ENCODE data around the gene GET4.
A peak's percentile ranks its signal among the peaks of the same experiment; 100 is the strongest.
"Not testable (repeated sequence)": the region's sequence is repeated elsewhere in the genome, so short reads cannot be mapped to it uniquely, and the experiment has no call there.

Gene GET4

DNA sequence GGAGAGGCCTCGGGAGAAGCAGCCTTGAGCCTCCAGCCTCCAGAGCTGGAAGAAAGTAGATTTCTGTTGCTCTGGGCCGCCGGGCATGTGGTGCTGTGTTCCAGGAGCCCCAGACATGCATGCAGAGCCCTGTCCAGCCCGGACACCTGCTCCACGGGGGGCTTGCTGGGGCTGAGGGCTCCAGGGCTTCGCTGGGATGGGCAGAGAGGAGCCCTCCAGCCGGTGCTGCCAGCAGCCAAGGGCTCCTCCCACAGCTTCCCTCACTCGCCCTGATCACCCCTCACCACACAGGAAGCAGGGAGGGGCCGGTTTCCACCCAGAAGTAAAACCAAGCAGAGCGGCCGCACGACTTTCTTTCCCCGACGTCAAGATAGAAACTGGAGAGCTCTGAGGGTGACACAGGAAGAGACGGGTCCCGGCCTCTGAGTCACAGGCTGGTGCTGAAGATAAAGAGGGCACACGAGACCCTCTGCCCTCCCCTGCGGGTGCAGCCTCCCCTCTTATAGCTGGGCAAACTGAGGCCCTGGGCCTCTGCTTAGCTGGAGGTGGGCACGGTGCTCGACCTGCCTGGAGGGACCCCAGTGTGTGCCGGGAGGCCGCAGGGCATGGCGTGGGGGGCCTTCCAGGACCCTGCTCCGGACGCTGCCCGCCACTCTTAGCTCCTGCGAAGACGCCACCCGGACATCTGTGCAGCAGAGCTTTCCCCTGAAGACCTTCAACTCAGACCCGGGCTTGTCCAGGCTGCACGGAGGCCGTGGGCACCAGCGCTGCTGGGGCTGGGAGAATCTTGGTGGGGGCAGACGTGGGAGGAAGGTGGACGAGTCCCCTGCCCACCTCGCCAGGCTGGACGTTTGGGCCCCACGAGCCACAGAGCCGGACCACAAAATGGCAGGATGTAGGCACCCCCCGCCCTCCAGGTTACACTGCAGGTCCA is 47.0 kb downstream of the GET4 start:
- H3K4me3 ChIP-seq (ENCODE audit: low read depth, low read length) = peak overlapping the region; percentile 73
- TF ChIP-seq, protein P1, sequence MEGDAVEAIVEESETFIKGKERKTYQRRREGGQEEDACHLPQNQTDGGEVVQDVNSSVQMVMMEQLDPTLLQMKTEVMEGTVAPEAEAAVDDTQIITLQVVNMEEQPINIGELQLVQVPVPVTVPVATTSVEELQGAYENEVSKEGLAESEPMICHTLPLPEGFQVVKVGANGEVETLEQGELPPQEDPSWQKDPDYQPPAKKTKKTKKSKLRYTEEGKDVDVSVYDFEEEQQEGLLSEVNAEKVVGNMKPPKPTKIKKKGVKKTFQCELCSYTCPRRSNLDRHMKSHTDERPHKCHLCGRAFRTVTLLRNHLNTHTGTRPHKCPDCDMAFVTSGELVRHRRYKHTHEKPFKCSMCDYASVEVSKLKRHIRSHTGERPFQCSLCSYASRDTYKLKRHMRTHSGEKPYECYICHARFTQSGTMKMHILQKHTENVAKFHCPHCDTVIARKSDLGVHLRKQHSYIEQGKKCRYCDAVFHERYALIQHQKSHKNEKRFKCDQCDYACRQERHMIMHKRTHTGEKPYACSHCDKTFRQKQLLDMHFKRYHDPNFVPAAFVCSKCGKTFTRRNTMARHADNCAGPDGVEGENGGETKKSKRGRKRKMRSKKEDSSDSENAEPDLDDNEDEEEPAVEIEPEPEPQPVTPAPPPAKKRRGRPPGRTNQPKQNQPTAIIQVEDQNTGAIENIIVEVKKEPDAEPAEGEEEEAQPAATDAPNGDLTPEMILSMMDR (IDR thresholded peaks at IDR 0.05; ENCODE audit: low read depth, low read length, missing control alignments) = no peak
- DNase-seq (ENCODE audit: low read depth) = peak; percentile 84

DNA sequence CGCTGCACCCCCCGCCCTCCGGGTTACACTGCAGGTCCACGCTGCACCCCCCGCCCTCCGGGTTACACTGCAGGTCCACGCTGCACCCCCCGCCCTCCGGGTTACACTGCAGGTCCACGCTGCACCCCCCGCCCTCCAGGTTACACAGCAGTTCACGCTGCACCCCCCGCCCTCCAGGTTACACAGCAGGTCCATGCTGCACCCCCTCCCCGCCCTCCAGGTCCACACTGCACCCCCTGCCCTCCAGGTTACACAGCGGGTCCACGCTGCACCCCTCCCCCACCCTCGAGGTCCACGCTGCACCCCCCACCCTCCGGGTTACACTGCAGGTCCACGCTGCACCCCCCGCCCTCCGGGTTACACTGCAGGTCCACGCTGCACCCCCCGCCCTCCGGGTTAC is 47.7 kb downstream of the GET4 start:
- DNase-seq (ENCODE audit: low read depth) = not testable (repeated sequence)
- peak overlapping the region; percentile 73 for H3K4me3 ChIP-seq (ENCODE audit: low read depth, low read length)

DNA sequence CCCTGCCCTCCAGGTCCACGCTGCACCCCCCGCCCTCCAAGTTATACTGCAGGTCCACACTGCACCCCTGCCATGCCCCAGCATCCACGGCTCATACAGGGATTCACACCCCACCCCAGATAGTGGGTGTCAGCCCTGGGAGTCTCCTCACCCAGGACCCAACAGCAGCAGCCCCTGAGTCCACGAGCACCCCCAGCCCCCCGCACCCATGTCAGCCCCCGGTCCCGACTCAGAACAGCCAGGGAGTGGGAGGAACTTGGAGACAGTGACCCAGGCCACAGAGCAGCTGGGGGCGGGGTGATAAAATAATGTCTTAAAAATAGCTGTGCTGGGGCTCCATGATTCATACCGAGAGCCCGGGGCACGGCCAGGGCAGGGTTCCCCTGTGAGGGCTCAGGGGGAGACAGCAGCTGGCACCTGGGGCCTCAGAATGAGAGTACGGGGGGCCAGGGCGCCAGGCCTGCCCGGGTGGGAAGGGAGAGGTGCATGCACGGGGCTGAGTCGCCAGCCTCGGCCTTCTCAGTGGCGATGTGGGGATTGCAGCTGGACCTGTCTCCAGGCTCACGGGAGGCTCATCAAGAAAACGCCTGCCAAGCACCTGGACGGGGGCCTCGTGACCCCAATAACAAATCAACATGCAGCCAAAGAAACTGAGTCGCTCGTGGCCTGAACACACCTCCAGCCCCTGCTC is 48.3 kb downstream of the GET4 start:
- no peak for DNase-seq (ENCODE audit: low read depth)
- peak overlapping the region; percentile 43 for H3K4me3 ChIP-seq (ENCODE audit: low read depth, low read length)
- TF ChIP-seq, protein P1 (IDR thresholded peaks at IDR 0.05; ENCODE audit: low read depth, low read length, missing control alignments) = no peak

DNA sequence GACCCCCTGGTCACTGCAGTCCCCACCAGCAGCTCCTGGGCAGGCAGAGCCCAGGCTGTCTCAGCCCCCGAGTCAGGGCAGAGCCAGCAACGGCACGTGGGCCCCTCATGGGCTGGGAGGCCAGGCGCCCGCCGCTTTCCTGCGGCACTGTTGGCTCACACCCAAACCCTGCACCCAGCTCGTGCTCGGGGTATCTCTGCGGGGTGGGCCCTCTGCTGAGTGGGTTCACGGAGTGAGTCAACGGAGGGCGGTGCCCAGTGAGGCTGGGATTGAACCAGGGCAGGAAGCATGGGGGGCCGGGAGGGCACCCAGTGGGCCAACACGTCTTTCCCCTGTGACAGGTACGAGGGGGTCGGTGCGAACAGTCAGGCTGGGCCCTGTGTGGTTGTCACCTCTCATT is 49.2 kb downstream of the GET4 start:
- TF ChIP-seq, protein P1 (IDR thresholded peaks at IDR 0.05; ENCODE audit: low read depth, low read length, missing control alignments) = no peak
- no peak overlapping the region for H3K4me3 ChIP-seq (ENCODE audit: low read depth, low read length)
- DNase-seq (ENCODE audit: low read depth) = no peak

DNA sequence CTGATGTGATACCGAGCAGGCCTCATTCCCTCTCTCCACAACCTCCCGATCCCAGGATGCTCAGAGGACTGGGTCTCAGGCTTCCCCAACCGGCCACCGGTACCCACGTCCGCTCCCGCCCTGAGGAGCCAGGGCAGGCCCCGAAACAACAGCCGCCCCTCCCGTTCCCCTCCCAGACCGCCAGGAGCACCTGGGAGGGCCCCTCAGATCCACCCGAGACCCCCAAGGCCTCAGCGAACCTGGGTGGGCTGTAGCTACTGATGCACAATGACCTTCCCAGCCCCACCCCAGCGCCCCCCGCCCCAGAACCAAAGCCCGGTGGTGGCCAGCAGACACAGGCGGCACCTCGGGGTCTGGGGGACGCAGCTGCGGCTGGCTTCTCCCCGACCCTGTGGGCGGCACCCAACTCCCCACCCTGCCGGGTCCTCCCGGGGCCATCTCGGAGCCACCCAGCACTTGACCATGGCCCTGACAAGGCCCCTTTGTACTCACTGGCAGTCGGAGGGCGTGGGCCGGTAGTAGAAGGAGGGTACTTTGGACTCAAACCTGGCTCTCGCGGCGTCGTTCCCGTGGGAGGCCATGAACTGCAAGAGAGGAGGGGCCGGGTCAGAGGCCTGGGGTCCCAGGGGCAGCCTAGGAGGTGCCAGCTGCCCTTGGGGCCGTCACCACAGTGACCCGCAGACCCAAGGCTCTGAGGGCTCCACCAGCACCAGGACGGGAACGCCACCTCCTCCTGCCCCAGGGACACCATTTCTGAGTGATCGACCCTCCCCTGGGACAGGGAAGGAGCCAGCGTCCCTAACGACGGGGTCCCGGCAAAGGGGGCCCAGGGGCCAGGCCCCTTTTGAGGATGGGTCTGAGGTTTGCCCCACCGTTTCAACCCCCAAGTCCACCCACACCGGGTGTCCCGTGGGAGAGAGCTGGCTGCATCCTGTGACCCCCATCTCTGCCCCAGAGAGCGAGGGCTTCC is 50.0 kb downstream of the GET4 start:
- H3K4me3 ChIP-seq (ENCODE audit: low read depth, low read length) = no peak overlapping the region
- DNase-seq (ENCODE audit: low read depth) = no peak
- TF ChIP-seq, protein P1 (IDR thresholded peaks at IDR 0.05; ENCODE audit: low read depth, low read length, missing control alignments) = no peak

DNA sequence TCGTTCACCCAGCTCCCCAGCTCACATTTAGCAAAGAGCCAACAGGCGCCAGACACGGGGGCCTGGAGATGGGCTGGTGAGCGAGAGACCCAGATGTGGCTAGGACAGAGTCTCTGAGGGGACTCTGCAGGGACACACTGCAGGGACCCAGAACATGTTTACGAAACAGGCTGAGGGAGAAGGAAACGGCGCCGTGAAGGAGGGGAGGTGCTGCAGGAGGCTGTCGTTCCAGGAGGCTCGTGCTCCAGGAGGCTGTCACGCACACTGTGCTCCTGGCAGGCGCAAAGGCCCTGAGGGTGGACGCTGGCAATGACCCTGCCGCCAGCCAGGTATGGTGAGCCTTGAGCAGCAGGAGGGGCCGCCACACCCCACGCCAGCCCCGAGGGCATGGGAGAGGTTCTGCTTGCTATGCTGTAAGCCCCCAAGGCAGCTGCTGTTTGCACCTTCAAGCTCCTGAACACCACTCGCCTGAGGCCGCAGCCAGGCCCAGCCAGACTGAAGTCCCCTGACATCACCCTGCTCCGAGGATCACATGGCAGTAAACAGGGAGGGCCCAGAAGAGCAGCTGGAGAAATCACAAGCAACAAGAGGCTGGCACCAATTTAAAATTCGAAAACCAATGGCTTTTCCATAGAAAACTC is 50.8 kb downstream of the GET4 start:
- TF ChIP-seq, protein P1 (IDR thresholded peaks at IDR 0.05; ENCODE audit: low read depth, low read length, missing control alignments) = no peak
- DNase-seq (ENCODE audit: low read depth) = no peak
- no peak overlapping the region for H3K4me3 ChIP-seq (ENCODE audit: low read depth, low read length)
